Activated B cell treated with CpG ODN at 0.5 μM for 24 hours (primary cell): Measurements from ENCODE around the gene CATSPER4. TPM values are rescaled to one million over a fixed set of nuclear protein-coding genes. Genes with fewer than 3 reads are reported as not detected.

Source experiments
- ATAC-seq: fragments of 200-7000 bp; cut with Tn5 transposase; one replicate; pipeline ENCODE4 v1.10.0; 2021; ENCODE audit warnings: low read depth, mild to moderate bottlenecking, moderate library complexity
- CTCF ChIA-PET: fragments of 350-600 bp; sonication (Branson Sonifier 250); formaldehyde crosslinking; loops from one replicate; lab custom pipeline; 2021; ENCODE audit warnings: antibody characterized with exemption; lab: Charles Lee
- POLR2A ChIA-PET: fragments of 350-600 bp; sonication (Branson Sonifier 250); formaldehyde crosslinking; loops from one replicate; lab custom pipeline; 2021; ENCODE audit warnings: antibody characterized with exemption; lab: Charles Lee
- DNase-seq: peaks from one replicate; pipeline ENCODE4 v3.0.0; 2022
- H3K27ac Mint-ChIP-seq: one replicate; pipeline ENCODE4 v1.8.0; 2020; ENCODE audit warnings: mixed read lengths
- H3K27me3 Mint-ChIP-seq: one replicate; pipeline ENCODE4 v1.8.0; 2021; ENCODE audit warnings: mixed read lengths
- H3K36me3 Mint-ChIP-seq: one replicate; pipeline ENCODE4 v1.8.0; 2021; ENCODE audit warnings: low read depth, mixed read lengths
- H3K4me1 Mint-ChIP-seq: one replicate; pipeline ENCODE4 v1.8.0; 2021; ENCODE audit warnings: mixed read lengths
- H3K4me3 Mint-ChIP-seq: one replicate; pipeline ENCODE4 v1.8.0; 2020; ENCODE audit warnings: mild to moderate bottlenecking, mixed read lengths
- H3K9me3 Mint-ChIP-seq: one replicate; pipeline ENCODE4 v1.8.0; 2020; ENCODE audit warnings: mixed read lengths
- intact Hi-C: fragments of 100-400 bp; cut with micrococcal nuclease; formaldehyde crosslinking; loops from one replicate; pipeline ENCODE4 v1.15.1; 2024
- total RNA-seq: library from RNA; stranded (reverse); gene quantifications from 2 replicates; pipeline ENCODE4 v1.2.3, GENCODE V29; 2022
- TF ChIP-seq, protein P1 (sequence below): fragments of 200-600 bp; IDR thresholded peaks from one replicate; pipeline ENCODE4 v1.8.0; 2022; ENCODE audit warnings: antibody characterized with exemption, mild to moderate bottlenecking

CATSPER4 gene
- total RNA-seq, 1 donor from 2014 or later = not detected

DNA sequence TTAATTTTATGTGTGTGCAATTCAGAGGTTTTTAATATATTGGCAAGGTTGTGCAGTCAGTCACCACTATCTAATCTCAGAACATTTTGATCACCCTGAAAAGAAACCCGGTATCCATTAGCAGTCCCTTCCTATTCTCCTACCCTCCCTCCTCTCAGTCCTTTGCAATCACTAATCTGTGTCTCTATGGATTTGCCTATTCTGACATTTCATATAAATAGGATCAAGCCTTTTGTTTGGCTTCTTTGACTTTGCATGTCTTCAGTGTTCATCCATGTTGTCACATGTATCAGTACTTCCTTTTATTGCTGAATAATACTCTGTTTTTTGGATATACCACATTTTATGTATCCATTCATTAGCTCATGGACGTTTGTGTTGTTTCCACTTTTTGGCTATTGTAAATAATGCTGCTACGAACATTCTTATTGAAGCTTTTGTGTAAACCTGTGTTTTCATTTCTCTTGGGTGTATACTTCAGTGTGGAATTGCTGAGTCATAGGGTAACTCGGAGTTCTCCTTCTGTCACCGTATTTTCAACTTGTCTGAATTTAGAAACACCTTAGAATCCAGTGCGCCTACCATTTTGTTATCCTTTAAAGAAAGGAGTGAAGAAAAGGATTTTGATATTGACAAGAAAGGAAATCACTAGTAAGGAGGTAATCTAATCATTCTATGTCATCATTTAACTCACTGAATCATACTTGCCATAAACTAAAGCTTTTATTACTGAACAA is 47.0 kb downstream of the CATSPER4 start:
- Mint-ChIP-seq H3K27ac (no peak overlapping the region), H3K4me1 (peaks cover 34% of the 10 kb centered on the region), H3K4me3 (no peak overlapping the region), H3K27me3 (no peaks in the 10 kb centered on the region), H3K9me3 (no peaks in the 10 kb centered on the region), H3K36me3 (peaks cover 11% of the 10 kb centered on the region)
- CTCF ChIA-PET = interaction anchor here (0.6 to 1.0 kb wide), 2 partner anchors 85 to 180 kb away, joined by 3 to 4 read pairs; no protein-coding TSS in a partner anchor
- TF ChIP-seq, protein P1, sequence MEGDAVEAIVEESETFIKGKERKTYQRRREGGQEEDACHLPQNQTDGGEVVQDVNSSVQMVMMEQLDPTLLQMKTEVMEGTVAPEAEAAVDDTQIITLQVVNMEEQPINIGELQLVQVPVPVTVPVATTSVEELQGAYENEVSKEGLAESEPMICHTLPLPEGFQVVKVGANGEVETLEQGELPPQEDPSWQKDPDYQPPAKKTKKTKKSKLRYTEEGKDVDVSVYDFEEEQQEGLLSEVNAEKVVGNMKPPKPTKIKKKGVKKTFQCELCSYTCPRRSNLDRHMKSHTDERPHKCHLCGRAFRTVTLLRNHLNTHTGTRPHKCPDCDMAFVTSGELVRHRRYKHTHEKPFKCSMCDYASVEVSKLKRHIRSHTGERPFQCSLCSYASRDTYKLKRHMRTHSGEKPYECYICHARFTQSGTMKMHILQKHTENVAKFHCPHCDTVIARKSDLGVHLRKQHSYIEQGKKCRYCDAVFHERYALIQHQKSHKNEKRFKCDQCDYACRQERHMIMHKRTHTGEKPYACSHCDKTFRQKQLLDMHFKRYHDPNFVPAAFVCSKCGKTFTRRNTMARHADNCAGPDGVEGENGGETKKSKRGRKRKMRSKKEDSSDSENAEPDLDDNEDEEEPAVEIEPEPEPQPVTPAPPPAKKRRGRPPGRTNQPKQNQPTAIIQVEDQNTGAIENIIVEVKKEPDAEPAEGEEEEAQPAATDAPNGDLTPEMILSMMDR = no peak
- ATAC-seq (no peak), DNase-seq (no peak)
- POLR2A ChIA-PET = no interaction called here
- intact Hi-C loops = loop anchor here (10.0 kb wide), 1 partner anchor 363 kb away; the partner anchor contains the start of gene PAQR7

DNA sequence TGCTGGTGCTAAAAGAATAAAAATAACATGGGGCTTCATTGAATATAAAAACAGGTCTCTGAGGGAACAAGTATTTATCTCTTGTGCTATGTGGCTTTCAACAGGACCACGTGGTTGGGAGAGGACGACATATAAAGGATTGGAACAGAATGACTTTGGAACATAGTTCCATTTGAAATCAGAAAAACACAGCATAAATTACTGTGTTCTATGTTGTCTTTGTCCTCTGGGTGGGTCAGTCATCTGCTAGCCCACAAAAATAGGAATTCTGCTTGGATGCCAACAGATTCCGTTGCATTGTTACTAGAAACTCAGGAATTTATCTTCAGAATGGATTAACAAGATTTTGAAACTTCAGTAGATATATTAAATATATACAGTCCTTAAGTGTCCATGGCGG is 49.5 kb downstream of the CATSPER4 start:
- Mint-ChIP-seq H3K36me3 (peaks cover 21% of the 10 kb centered on the region), H3K27ac (no peak overlapping the region), H3K4me3 (no peak overlapping the region), H3K9me3 (no peaks in the 10 kb centered on the region), H3K27me3 (no peaks in the 10 kb centered on the region), H3K4me1 (peaks cover 22% of the 10 kb centered on the region)
- intact Hi-C loops = loop anchor here (10.0 kb wide), 1 partner anchor 365 kb away; the partner anchor contains the start of gene PAQR7
- CTCF ChIA-PET = no interaction called here
- no peak for ATAC-seq
- DNase-seq = no peak
- POLR2A ChIA-PET = no interaction called here
- TF ChIP-seq, protein P1 = no peak

Other genes with a start within 250 kb of the CATSPER4 start
- 5.4 and 9.2 TPM in 2 replicates for gene PAFAH2, start 192.5 kb upstream of the CATSPER4 start, total RNA-seq
- gene EXTL1, start 168.8 kb upstream of the CATSPER4 start, total RNA-seq = not detected in 2 replicates
- not detected in 2 replicates for gene SLC30A2, start 144.5 kb upstream of the CATSPER4 start, total RNA-seq
- not detected in 2 replicates for gene TRIM63, start 123.0 kb upstream of the CATSPER4 start, total RNA-seq
- 9.4 and 10.5 TPM in 2 replicates for gene PDIK1L, start 78.8 kb upstream of the CATSPER4 start, total RNA-seq
- not detected in 2 replicates for gene FAM110D, start 31.5 kb upstream of the CATSPER4 start, total RNA-seq
- not detected in 2 replicates for gene C1orf232, start 21.6 kb upstream of the CATSPER4 start, total RNA-seq
- gene ZNF593, start 20.7 kb upstream of the CATSPER4 start, total RNA-seq = 36.0 and 37.1 TPM in 2 replicates
- gene ZNF593OS, start 18.8 kb upstream of the CATSPER4 start, total RNA-seq = not detected in 2 replicates
- gene CNKSR1, start 13.1 kb upstream of the CATSPER4 start, total RNA-seq = 2.7 and 4.8 TPM in 2 replicates
- 13.8 and 16.4 TPM in 2 replicates for gene CEP85, start 43.6 kb downstream of the CATSPER4 start, total RNA-seq
- 265 and 285 TPM in 2 replicates for gene SH3BGRL3, start 89.5 kb downstream of the CATSPER4 start, total RNA-seq
- gene UBXN11, start 116.0 kb downstream of the CATSPER4 start, total RNA-seq = 35.5 and 36.9 TPM in 2 replicates
- 449 and 499 TPM in 2 replicates for gene CD52, start 127.4 kb downstream of the CATSPER4 start, total RNA-seq
- gene CRYBG2, start 163.5 kb downstream of the CATSPER4 start, total RNA-seq = 0.27 and 0.86 TPM in 2 replicates
- not detected in 2 replicates for gene ZNF683, start 182.1 kb downstream of the CATSPER4 start, total RNA-seq
- not detected in 2 replicates for gene LIN28A, start 220.2 kb downstream of the CATSPER4 start, total RNA-seq
- gene DHDDS, start 241.7 kb downstream of the CATSPER4 start, total RNA-seq = 53.0 and 65.0 TPM in 2 replicates